ENCODE data around the gene OOSP3.
"Not testable (repeated sequence)": the region's sequence is repeated elsewhere in the genome, so short reads cannot be mapped to it uniquely, and the experiment has no call there.

The OOSP3 gene

DNA sequence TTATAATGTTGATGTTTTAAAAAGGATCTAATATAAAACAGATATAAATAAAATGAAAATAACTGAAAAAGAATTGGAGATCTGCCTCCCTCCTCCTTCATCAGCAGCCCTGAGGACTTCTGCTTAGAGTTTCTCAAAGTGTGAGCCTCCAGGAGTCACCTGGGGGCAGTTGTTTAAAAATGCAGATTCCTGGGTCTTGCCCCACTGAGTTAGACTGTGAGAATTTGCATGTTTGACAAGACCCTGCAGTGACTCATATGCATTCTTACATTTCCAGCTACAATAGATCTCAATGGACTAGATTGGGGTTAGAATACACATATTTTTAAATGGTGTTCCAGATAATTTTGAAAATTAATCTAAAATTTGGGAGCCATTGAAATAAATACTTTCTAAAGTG is 798 bp upstream of the OOSP3 start:
- DNase-seq = no peak

DNA sequence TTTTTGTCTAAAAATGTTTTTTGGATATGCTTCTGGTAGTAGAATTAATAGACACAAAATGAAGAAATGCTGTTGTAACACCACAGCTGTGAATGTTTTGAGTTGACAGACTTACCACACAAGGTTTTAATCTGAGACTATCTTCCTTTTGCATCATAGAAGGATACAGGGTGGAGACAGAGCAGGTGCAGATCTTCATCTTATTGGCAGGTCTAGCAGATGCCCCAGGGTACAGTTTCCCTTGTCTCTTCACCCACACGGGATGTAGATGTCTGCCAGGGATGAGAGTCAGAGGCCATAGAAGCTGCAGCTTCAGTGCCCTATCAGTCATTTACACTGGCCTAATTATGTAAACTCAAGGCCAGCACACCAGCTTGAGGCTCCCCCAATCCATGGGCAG is 985 bp downstream of the OOSP3 start:
- no peak for DNase-seq

DNA sequence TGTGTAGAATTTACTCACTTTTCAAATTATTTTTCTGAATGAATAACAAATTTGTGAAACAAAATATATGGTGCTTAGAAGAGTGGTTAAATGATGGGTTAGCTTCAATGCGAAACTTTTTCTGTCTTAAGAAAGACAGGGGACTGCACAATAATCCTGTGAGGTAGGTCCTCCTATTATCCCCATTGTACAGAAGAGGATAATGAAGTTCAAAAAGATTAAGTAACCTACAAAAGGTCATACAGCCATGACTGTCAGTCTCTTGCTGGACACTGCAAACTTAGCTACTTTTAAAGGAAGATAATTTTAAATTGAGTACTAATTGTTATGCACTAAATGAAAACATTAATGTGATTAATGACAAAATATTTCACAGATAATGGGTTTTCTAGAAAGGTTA is 5.0 kb downstream of the OOSP3 start:
- DNase-seq = no peak

DNA sequence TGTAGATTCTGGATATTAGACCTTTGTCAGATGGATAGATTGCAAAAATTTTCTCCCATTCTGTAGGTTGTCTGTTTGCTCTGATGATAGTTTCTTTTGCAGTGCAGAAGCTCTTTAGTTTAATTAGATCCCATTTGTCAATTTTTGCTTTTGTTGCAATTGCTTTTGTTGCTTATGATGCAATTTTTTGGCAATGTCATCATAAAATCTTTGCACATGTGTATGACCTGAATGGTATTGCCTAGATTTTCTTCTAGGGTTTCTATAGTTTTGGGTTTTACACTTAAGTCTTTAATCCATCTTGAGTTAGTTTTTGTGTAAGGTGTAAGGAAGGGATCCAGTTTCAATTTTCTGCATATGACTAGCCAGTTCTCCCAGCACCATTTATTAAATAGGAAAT is 8.6 kb downstream of the OOSP3 start:
- DNase-seq = not testable (repeated sequence)

DNA sequence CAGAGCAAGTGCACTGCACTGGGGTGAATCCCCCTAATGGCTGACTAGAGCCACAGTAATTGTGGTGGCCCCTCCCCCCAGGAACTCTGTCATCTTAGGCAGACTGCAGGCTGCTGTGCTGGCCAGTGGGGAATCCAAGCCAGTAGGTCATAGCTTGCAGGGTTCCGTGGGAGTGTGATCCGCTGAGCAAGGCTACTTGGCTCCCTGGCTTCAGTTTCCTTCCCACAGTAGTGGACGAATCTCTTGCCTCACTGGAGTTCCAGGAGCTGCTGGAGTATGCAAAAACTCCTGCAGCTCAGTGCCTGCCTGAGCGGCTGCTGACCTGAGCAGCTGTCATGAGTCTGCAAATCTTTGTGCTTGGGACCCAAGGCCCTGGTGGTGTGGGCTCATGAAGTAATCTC is 13.2 kb downstream of the OOSP3 start:
- no peak for DNase-seq

DNA sequence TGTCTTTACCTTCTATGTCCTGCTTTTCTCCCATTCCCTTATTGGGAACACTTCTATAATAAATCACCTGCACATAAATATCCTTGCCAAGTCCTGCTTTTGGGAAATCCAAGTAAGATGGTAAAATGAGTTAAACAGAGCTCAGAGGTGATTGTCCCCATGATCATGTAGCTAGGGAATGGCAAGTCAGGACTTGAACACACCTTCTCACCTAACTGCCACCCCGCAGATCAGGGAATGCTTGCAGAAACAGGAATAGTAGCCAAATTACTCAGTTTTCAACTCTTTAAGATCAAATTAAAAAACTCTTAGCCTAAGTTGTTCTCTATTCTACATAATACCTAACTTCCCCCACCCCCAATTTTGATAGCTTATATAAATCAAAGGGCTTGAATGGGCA is 16.0 kb downstream of the OOSP3 start:
- DNase-seq = no peak

DNA sequence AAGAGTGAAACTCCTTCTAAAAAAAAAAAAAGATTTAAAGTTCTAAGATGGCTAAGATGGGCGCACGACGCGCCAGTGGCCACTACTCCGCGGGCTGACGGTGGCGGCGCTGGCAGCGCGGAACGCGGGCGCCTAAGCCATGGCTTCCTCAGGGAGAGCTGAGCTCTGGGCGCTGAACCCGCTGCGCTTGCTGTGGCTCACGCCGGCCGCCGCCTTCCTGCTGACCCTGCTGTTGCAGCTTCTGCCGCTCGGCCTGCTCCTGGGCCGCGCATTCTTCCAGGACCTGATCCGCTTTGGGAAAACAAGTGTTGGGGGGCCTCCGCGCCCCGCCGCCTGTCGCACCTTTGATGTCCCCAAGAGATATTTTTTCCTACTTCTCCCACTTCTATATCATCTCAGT is 19.5 kb downstream of the OOSP3 start:
- DNase-seq = no peak

DNA sequence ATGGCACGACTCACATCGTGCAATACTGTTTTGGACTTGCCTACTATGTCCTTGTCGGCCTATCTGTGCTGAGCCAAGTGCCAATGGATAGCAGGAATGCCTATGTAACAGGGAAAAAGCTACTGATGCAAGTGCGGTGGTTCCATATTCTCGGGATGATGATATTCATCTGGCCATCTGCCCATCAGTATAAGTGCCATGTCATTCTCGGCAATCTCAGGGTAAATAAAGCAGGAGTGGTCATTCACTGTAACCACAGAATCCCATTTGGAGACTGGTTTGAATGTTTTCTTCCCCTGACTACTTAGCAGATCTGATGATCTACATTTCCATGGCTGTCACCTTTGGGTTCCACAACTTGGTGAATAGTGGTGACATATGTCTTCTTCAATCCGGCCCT is 20.1 kb downstream of the OOSP3 start:
- DNase-seq = no peak

DNA sequence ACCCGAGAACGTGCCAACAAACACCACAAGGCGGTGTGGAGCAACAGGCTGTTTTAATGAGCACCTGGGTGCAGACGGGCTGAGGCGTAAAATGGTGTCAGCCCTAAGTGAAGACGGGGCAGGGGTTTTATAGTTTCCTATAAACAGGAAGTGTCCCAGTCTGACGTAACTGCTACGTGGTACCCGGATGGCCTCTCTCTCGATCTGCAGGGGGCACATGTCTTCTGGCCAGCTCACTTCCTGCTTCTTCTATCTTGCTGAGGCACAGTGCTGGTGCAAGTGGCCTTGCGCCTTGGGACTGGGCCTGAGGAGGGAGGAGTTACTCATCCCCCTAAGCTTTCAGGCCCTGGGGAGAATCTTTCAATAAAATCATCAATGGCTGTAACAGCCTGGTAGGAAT is 20.9 kb downstream of the OOSP3 start:
- DNase-seq = no peak

DNA sequence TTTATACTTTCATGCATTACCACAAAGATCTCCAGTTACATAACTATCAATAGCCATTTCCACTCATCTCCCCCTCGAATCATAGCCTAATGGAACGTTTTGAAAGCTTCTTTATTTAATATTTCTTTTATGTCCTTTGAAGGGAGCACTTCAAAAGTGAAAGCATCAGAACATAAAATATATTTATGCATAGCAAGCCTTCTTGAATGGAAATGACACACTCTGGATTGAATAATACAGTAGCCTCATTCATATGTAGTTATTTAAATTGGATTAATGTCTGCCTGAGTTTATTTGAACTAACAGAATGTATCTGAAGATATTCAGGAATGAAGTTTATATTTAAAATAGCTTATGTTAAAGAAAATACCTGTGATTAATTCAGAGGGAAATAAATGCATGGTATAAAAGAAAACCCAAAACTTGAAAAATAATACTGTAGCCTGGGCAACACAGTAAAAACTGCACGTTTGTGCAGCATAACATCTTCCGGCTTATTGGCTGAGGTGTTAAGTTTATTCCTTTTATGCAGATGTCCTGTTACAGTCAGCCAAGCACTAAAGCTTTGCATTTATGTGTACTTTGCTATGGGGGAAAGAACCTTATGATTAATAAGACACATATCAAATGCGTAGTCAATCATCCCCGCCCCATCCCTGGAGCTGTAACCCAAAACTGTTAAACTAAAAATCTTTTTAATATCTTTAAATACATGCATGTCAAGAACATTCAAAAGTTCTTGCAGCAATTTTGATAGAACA is 22.0 kb downstream of the OOSP3 start:
- DNase-seq = no peak

DNA sequence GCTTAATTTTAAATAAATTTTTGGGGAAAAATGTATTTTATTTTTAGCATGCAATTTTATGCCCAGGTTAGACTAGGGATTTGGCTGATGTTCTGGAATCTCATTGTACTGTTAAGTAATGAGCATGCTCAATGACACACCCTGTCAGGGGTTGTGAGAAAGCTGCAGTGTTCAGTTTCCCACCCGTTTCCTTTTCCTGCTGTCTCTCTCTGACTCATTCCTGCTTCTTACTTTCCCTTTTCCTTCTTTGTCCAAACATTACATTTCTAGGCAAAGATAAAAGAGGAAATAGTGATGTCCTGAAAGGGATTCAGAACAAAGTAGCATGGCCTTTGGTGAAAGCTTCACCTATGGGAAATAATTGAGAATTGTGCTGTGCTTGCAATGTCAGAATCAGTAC is 22.7 kb downstream of the OOSP3 start:
- no peak for DNase-seq

DNA sequence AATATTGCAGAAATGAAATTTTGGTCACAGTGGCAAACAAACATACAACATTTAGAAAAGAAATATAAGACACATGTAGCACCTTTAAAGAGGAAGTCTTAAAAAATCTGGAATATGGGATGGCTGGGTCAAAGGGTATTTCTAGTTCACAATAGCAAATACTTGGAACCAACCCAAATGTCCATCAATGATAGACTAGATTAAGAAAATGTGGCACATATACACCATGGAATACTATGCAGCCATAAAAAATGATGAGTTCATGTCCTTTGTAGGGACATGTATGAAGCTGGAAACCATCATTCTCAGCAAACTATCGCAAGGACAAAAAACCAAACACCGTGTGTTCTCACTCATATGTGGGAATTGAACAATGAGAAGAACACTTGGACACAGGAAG is 25.0 kb downstream of the OOSP3 start:
- DNase-seq = not testable (repeated sequence)

DNA sequence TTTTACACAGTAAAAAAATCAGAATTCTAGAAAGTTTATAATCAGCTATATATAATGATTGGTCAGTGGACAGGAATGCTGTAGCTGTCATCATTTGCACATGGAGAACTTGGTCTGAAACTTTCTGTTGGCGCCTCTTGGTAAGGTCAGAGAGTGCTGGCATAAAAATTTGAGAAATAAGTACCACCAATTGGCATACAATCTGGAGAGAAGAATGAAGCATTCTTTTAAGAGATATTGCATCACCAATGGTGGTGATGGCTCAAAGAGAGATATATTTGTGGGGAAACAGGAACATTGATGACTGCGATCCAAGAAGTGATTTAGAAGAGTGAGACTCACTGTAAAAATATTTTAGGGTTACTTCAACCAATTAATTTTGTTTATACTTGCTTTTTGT is 39.9 kb downstream of the OOSP3 start:
- DNase-seq = no peak

DNA sequence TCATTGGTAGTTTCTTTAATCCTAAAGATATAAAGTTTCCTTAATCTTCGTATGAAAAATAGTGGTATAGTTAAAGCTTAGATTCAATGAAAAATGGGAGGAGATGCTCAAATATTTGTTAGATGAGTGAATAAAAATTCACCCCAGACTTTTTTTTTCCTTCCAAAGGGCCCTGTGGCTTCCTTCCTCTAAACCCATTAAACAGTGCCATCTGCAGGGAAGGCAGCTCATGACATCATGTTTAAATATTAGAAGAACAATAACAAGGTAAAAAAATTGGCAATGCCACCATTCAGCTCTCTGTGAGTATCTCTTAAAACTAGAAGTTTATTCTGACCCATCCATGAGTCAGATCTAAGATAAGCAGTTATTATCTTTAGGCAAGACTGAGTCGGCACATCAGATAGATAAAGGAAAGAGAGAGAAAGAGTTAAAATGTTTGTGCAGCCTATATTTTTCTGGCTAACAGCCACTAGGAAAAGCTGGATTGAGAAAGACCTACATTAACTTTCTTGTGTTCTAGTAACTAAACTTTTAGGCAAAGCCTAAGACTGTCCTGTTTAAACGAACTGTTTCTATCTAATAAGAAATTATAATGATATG is 40.5 kb downstream of the OOSP3 start:
- no peak for DNase-seq

DNA sequence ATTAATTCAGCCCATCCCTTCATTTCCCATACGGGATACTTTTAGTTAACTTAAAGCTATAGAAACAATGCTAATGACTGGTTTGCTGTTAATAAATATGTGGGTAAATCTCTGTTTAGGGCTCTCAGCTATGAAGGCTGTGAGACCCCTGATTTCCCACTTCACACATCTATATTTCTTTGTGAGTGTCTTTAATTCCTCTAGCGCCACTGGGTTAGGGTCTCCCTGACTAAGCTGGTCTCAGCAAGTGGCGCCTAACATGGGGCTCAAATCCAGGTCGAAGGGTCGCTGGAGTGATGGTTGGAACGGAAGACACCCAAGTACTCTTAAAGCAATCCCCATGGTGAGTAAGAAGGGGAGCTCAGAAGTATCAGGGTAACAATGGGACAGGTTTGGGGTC is 45.2 kb downstream of the OOSP3 start:
- DNase-seq = no peak

DNA sequence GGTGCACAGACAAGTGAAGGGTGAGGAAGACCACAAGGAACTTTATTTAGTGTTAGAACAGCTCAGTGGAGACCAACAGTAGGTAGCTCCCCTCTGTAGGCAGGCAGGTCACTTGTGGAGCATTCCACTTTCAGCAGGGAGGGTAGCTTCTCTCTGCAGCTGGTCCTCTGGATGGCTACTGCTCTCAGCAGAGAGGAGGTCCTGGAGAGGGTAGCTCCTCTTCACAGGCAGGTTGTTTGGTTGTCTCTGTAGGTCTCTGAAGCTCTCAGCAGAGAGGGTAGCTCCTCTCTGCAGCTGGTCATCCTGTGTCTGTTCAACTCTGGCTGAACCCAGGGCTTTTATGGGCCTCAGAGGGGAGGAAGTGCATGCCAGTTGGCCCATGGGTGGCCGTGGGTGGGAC is 53.1 kb downstream of the OOSP3 start:
- DNase-seq = no peak

DNA sequence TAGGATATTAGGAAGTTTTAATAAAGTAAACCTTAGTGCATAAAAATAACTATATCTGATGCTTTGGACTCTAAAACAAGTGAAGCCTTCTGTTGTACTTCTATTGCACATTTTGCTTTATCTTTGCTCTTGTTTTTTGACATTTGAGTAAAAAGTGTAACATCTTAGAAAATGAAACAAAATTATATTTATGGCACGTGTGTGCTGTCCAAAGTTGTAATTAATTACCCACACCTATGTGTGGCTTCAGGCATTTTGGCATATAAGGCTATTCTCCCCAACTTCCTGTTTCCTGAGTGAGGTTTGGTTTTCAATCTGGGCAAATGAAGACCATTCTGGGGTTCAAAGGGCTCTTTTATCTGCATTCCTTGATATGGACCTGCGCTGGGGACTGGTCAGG is 59.5 kb downstream of the OOSP3 start, which contains the start of gene OOSP1:
Gene OOSP1 (plus strand): TSS at position 301 of the 400 bp plus-strand sequence. CDS start 23 bp downstream, at position 324.
- DNase-seq = no peak

DNA sequence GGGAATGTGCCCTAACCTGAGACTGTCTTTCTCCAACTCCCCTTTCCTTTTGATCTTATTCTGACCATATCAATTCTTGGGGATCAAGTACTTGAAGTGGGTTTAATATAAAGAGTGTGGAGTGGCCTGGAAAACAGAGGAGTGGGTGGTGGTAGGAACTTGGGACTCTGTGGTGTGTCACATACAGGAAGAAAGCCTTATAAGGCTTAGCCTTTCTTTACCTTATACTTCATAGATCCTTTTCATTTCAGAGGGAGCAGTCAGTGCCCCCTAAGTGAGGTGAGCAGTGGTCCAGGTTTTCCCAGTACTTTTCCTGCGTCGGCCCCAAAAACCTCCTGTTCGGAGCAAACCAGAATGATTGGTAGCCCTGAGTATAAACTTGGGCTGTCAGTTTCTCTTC is 60.1 kb downstream of the OOSP3 start:
- DNase-seq = no peak

DNA sequence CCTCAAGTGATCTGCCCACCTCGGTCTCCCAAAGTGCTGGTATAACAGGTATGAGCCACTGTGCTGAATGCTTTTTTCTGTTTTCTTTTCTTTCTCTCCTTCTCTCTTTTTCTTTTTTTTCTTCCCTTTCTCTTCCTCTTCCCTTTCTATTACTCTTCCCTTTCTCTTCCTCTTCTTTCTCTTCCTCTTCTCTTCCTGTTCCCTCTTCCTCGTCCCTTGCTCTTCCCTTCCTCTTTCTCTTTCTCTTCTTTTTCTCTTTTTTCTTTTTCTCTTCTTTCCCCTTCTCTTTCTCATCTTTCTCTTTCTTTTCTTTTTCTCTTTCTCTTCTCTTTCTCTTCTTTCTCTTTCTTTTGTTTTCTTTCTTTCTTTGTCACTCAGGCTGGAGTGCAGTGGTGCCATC is 60.9 kb downstream of the OOSP3 start:
- DNase-seq = no peak

DNA sequence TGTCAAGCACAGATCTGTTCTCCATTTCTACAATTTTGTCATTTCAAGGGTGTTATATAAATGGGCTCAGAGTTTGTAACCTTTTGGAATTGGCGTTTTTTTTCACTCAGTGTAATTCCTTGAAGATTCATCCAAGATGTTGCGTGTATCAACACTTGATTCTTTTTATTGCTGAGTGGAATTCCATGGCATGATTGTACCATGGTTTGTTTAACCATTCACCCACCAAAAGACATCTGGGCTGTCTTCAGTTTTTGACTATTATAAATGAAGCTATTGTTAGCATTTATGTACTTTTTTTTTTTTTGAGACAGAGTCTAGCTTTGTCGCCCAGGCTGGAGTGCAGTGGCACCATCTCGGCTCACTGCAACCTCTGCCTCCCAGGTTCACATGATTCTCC is 62.5 kb downstream of the OOSP3 start:
- no peak for DNase-seq

DNA sequence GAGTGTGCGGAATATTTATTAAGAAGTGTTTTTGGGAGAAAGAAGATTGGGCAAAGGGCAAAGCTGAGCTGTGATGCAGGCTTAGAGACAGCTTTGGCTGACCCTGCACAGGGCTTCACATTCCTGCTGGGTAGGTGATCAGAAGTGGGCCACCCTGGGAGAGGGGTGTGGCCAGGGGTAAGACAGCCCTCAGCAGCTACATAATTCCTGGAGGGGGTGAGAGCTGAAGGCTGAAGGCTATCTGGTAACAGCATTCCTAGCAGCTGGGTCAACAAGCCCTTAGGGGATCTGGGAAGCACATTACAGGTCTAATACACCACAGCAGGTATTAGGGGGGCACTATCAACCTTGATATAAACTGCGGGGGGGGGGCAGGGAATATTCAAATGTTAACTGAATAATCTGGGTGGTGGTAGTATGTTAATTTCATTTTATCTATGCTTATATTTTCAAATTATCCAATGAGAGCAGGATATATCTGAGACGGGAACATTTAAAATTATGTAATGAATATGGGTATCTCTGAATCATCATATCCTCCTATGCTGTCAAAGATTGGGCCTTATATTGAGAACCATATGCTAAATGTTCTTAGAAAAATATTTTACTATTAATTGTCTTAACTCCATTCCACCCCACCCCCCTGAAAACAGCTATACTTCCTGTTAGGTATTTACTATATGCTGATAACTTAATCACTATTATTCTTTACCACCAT is 65.6 kb downstream of the OOSP3 start:
- no peak for DNase-seq

DNA sequence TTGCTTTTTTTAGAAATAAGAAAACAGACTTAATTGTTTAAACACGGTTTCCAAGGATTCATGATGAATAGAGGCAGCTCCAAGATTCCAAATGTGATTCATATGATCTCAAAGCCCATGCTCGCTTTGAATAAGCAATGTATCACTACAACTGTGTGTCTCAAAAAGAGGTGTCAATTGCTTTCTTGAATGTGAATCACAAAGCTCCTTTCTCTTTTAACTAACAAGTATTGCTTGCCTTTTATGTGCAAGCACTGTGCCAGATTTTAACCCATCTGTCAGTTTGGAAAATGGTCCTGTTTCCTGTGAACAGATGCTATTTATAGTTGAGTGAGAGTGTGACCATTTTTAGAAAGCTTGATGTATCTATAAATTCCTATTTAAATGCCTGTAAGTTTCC is 66.1 kb downstream of the OOSP3 start:
- DNase-seq = no peak
